Stimulated activated CD4-positive, alpha-beta T cell treated with anti-CD3 and anti-CD28 coated beads, Interleukin-12 subunit alpha, Interleukin-12 subunit beta, amount 100 ng/mL, for 48 hours (primary cell): ENCODE data around the gene ATP8A2.

ENCODE experiments used
- DNase-seq, 3 donors: peaks; one replicate each; pipeline ENCODE4 v3.0.0-alpha.2; 2020; ENCODE audit warnings: low read depth in 2 of 3, low spot score in 1 of 3

ATP8A2 gene

GRCh38 chr13:25616674-25617073 is 244.9 kb downstream of the ATP8A2 start:
- DNase-seq: no peak

- no peak for DNase-seq
Measured at GRCh38 chr13:25619897-25620296, 248.1 kb downstream of the ATP8A2 start.

DNA sequence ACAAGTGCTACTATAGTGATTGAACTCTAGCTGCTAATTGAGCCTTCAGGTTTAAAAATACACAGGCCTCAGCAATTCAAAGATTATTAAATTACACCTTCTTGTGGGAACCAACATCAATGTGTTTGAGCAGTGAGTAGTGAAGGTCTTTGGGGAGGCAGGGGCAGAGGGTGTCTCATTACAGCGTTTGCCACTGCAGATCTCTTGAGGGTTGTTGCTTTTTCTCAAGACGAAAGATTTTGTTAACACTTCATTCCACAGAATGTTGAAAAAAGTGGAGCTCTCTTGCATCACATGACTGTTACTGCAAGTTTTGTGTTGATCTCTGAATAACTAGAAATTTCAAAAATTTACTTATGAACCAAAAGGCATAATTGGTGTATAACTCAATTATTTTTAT is 253.6 kb downstream of the ATP8A2 start:
- DNase-seq: no peak

DNA sequence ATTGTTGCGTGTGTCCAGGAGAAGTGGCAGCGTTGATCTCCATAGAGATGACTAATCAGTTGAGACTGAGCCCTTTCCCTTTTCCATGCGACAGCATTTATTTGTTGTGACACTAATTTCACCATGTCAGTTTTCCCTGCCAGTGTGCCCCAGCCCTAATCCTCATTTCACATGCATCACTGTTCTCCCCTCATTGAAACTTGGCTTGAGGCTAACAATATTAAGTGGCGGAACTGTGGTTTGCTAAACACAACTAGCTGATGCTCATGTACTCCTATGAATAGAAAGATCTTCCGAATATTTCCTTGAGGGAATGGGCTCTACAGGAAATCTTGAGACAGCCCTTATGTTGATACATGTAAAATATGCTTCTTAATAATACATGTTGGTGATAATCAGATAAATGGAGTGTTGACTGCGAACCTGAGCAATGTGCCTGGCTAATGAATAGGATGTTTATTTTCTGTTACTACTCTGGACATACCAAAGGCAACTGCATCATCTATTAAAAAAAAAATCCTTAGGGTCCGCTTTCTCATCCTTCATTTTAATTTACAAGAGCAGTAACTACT is 258.6 kb downstream of the ATP8A2 start:
- no peak for DNase-seq

GRCh38 chr13:25632166-25632888 is 260.6 kb downstream of the ATP8A2 start:
- DNase-seq: no peak

- no peak for DNase-seq
Measured at GRCh38 chr13:25633093-25633492, 261.3 kb downstream of the ATP8A2 start.

DNA sequence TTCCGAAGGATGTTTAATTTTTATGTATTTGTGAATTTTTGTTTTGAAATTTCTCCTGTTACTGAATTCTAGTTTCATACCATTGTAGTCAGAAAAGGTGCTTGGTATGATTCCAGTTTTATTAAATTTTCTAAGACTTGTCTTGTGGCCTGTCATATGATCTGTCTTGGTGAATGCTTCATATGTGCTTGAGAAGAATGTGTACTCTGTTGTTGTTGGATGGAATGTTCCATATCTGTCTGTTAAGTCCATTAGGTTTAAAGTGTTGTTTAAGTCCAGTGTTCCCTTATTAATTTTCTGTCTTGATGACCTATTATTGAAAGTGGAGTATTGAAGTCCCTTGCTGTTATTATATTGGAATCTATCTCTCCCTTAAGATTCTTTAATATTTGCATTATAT is 273.9 kb downstream of the ATP8A2 start:
- DNase-seq: no peak

DNA sequence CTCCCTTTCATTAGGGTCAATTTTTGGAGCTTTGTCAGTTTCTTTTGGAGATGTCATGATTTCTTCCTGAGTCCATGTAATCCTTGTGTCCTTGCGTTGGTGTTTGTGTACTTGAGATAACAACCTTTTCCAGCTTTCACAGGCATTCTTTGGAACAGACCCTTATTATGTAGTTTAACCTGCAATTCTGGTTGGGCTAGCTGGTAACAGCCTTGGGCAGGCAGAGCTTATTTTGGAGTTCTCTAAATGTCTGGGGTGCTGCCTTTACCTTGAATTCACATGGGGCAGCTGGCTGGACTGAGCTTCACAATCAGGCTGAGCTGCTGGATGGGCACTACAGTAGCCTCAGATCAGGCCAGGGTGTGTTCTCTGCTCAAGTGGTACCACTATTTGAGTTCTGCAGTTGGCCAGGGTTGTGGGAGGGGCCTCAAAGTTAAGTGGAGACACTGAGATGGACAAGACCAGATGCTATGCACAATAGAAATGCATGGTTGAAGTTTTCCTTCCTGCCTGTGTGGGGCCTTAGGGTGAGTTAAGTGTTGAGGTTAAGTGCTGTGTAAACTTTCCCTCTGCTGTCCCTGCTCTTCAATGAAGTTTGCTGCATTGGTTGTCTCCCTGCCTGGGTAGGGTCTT is 277.3 kb downstream of the ATP8A2 start:
- DNase-seq: no peak

GRCh38 chr13:25652764-25653163 is 281.0 kb downstream of the ATP8A2 start:
- DNase-seq: no peak

- no peak for DNase-seq
Measured at GRCh38 chr13:25654322-25654721, 282.5 kb downstream of the ATP8A2 start.

- no peak for DNase-seq
Measured at GRCh38 chr13:25657157-25657556, 285.4 kb downstream of the ATP8A2 start.

DNA sequence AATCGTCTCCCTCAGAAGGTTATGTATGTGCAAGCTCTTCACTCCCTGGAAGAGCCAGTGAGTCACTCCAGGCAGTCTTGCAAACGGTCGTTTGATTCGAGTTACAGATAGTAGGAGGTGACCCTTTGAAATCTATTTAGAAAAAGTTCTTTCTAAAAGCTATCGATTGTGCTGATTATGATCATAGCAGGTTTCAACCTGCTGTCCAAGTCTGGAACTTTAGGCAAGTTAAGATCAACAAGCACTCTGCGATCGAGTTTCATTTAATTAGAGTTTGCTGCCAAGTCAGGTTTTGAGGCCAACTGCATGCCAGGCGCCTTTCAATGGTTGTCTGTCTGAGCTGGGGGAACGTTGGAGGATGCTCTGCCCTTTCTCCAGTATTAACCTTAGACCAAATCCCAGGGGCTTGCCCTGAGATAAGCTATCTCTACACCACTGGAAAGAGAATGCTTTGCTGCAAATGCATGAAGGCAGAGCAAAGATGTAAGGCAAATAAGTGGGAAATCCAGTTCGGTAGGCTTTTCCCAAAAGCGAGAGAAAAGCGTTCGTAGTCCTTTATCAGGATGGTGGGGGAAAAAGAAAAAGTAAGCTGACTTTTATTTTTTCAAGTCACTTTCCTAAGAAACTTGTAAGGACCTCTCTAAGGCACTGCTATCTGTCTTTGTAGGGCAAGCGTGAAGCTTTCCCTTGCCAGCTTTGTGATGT is 287.5 kb downstream of the ATP8A2 start:
- no peak for DNase-seq

DNA sequence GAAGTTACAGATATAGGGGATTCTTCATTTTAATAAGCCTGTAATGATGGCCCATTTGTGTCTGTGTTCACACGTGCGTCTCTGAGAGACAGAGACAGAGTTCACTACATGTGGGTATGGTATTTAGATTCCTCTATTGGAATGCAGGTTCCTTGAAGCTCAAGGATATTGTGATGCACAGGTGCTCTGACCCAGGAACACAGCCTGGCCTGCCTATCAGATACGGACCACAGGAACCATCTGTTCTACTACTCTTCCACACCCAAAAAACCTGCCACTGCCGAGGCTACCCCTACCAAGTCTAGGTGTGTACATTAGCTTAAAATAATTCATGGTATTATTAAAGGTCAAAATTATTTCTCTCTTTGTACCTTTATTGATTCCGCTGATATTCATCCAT is 289.2 kb downstream of the ATP8A2 start:
- no peak for DNase-seq

GRCh38 chr13:25662516-25662915 is 290.7 kb downstream of the ATP8A2 start:
- no peak for DNase-seq

DNA sequence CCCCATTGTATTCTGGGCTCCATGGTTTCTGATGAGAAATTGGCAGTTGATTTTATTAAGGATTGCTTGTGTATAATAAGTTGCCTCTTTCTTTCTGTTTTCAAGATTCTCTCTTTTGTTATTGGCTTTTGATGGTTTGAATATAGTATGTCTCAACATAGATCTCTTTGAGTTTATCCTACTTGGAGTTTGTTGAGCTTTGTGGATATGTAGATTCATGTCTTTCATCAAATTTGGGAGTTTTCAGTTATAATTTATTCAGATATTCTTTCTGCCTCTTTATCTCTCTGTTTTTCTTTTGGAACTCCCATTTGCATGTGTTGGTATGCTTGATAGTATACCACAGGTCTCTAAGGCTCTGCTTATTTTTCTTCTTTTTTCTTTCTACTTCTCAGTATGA is 296.6 kb downstream of the ATP8A2 start:
- DNase-seq: no peak

- no peak for DNase-seq
Measured at GRCh38 chr13:25673711-25674110, 301.9 kb downstream of the ATP8A2 start.

DNA sequence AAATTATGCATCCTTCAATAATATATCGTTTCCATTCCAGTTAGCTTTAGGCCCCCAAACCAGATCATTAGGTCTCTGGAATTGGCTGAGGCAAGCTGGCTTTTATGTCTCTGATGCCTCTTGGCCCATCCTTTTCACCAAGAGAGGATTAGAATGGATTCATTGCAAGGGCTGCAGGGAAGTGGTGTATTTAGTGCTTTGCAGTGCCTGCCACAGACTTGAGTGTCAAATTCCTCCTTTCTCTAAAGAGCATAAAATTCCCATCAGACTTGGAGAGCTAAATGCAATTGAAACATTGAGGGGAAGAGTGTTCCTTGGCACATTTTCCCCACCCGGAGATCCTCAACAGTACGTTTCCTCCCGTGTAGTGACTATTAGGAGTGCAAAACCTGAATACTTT is 302.6 kb downstream of the ATP8A2 start:
- DNase-seq: no peak

- no peak for DNase-seq
Measured at GRCh38 chr13:25675060-25675459, 303.3 kb downstream of the ATP8A2 start.

- no peak for DNase-seq
Measured at GRCh38 chr13:25677956-25678355, 306.2 kb downstream of the ATP8A2 start.

- no peak for DNase-seq
Measured at GRCh38 chr13:25678398-25678797, 306.6 kb downstream of the ATP8A2 start.

- no peak for DNase-seq
Measured at GRCh38 chr13:25679159-25679558, 307.4 kb downstream of the ATP8A2 start.

DNA sequence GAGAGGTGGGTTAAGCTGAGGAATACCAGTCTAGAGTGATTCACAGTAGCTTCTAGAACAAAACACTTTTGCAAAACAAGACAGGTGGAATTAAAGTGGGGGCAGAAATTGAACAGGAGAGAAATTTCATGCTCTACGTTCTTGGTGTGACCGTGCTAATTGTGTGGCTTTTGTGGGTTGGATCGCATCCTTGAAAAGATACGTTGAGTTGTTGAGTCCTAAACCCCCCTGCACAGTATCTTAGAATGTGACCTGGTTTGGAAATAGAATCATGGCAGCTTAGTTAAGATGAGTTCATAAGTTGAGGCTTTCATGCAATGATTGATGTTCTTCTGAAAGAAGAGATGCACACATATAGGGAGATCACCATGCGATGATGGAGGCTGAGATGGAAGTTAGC is 308.2 kb downstream of the ATP8A2 start:
- no peak for DNase-seq
